ENCODE results near the gene TBX6.

TBX6 gene

GRCh38 chr16:30112197-30113030, 20.7 kb upstream of the TBX6 start:
- Histone ChIP-seq H4K20me1 (ENCODE audit: insufficient read depth, low read length) (no peaks in the 10 kb centered on the region), H3K9me3 (ENCODE audit: low read length) (no peaks in the 10 kb centered on the region), H3K4me2 (ENCODE audit: low read length) (no peak overlapping the region), H3K36me3 (ENCODE audit: insufficient read depth, low read length) (peaks cover 19% of the 10 kb centered on the region), H3F3A (ENCODE audit: insufficient read depth, low read length) (no peaks in the 10 kb centered on the region), H2AFZ (ENCODE audit: low read length) (no peak overlapping the region), H3K9me2 (ENCODE audit: low read depth, low read length) (no peaks in the 10 kb centered on the region), H3K9ac (ENCODE audit: low read length) (no peak overlapping the region), H3K4me1 (ENCODE audit: insufficient read depth, low read length, severe bottlenecking) (peaks cover 10% of the 10 kb centered on the region), H3K27me3 (ENCODE audit: insufficient read depth, low read length) (no peaks in the 10 kb centered on the region), H3K27ac (ENCODE audit: low read depth, low read length, poor library complexity, severe bottlenecking) (no peak overlapping the region), H3K79me2 (ENCODE audit: insufficient read depth, low read length) (no peaks in the 10 kb centered on the region), H3K4me3 (ENCODE audit: low read depth, low read length, poor library complexity, severe bottlenecking) (no peak overlapping the region)
- peak; percentile 86 for TF ChIP-seq CTCF (IDR thresholded peaks at IDR 0.05; ENCODE audit: low read length)
- TF ChIP-seq EZH2 (IDR thresholded peaks at IDR 0.05; ENCODE audit: borderline replicate concordance, low read length), result no peak

- H3K9me3 ChIP-seq (ENCODE audit: low read length), result no peaks in the 10 kb centered on the region
- H3K36me3 ChIP-seq (ENCODE audit: insufficient read depth, low read length), result peaks cover 12% of the 10 kb centered on the region; the same call in 1 of the 2 replicates
- H3K4me1 ChIP-seq (ENCODE audit: insufficient read depth, low read length, severe bottlenecking), result peaks cover 10% of the 10 kb centered on the region
- no peak overlapping the region for H2AFZ ChIP-seq (ENCODE audit: low read length)
- H3K27ac ChIP-seq (ENCODE audit: low read depth, low read length, poor library complexity, severe bottlenecking), result no peak overlapping the region
- no peak overlapping the region for H3K4me3 ChIP-seq (ENCODE audit: low read depth, low read length, poor library complexity, severe bottlenecking)
- H3F3A ChIP-seq (ENCODE audit: insufficient read depth, low read length), result no peaks in the 10 kb centered on the region
- H4K20me1 ChIP-seq (ENCODE audit: insufficient read depth, low read length), result no peaks in the 10 kb centered on the region
- H3K9me2 ChIP-seq (ENCODE audit: low read depth, low read length), result no peaks in the 10 kb centered on the region
- TF ChIP-seq EZH2 (IDR thresholded peaks at IDR 0.05; ENCODE audit: borderline replicate concordance, low read length) (no peak), CTCF (IDR thresholded peaks at IDR 0.05; ENCODE audit: low read length) (no peak)
- H3K4me2 ChIP-seq (ENCODE audit: low read length), result no peak overlapping the region
- H3K27me3 ChIP-seq (ENCODE audit: insufficient read depth, low read length), result no peaks in the 10 kb centered on the region
- H3K9ac ChIP-seq (ENCODE audit: low read length), result no peak overlapping the region
- H3K79me2 ChIP-seq (ENCODE audit: insufficient read depth, low read length), result no peaks in the 10 kb centered on the region
These were observed 18.9 kb upstream of the TBX6 start for GRCh38 chr16:30110661-30111060.

- Histone ChIP-seq H3K4me3 (ENCODE audit: low read depth, low read length, poor library complexity, severe bottlenecking) (no peak overlapping the region), H4K20me1 (ENCODE audit: insufficient read depth, low read length) (no peaks in the 10 kb centered on the region), H3F3A (ENCODE audit: insufficient read depth, low read length) (no peaks in the 10 kb centered on the region), H3K27ac (ENCODE audit: low read depth, low read length, poor library complexity, severe bottlenecking) (no peak overlapping the region), H3K4me2 (ENCODE audit: low read length) (no peak overlapping the region), H3K9me2 (ENCODE audit: low read depth, low read length) (no peaks in the 10 kb centered on the region), H3K79me2 (ENCODE audit: insufficient read depth, low read length) (no peaks in the 10 kb centered on the region), H3K9ac (ENCODE audit: low read length) (no peak overlapping the region), H3K36me3 (ENCODE audit: insufficient read depth, low read length) (peaks cover 25% of the 10 kb centered on the region), H3K4me1 (ENCODE audit: insufficient read depth, low read length, severe bottlenecking) (no peaks in the 10 kb centered on the region), H3K27me3 (ENCODE audit: insufficient read depth, low read length) (no peaks in the 10 kb centered on the region), H2AFZ (ENCODE audit: low read length) (no peak overlapping the region), H3K9me3 (ENCODE audit: low read length) (no peaks in the 10 kb centered on the region)
- TF ChIP-seq EZH2 (IDR thresholded peaks at IDR 0.05; ENCODE audit: borderline replicate concordance, low read length) (no peak), CTCF (IDR thresholded peaks at IDR 0.05; ENCODE audit: low read length) (no peak)
These were observed 16.5 kb upstream of the TBX6 start for GRCh38 chr16:30108059-30108850.
